ENCODE data around the gene GNAI3.

GRCh38 chr1:109634771-109635750, 86.6 kb downstream of the GNAI3 start:
- TF ChIP-seq CTCF (IDR thresholded peaks at IDR 0.05): no peak
- TF ChIP-seq POLR2A (IDR thresholded peaks at IDR 0.05): no peak
- no peak for TF ChIP-seq POLR2AphosphoS5 (IDR thresholded peaks at IDR 0.05; ENCODE audit: insufficient read depth in 1 of 2, low read depth in 1 of 2)

All from vagina (tissue), 2 donors.